Mesodermal cell (in vitro differentiated cells): ENCODE measurements around the gene ORMDL2. TPM values are rescaled to one million over a fixed set of nuclear protein-coding genes. Genes with fewer than 3 reads are reported as not detected.

Experiments
- H3K27ac ChIP-seq: 2 replicates; pipeline ENCODE4 v1.7.0; 2013; ENCODE audit warnings: mild to moderate bottlenecking, low read depth, low read length, moderate library complexity; ENCODE audit not compliant: severe bottlenecking
- H3K36me3 ChIP-seq: 2 replicates; pipeline ENCODE4 v1.7.1; 2013; ENCODE audit warnings: mild to moderate bottlenecking, low read length, moderate library complexity; ENCODE audit not compliant: control insufficient read depth, insufficient read depth
- H3K4me1 ChIP-seq: one replicate; pipeline ENCODE4 v1.7.1; 2013; ENCODE audit warnings: mild to moderate bottlenecking, low read length; ENCODE audit not compliant: insufficient read depth, control insufficient read depth, poor library complexity, severe bottlenecking
- H3K4me3 ChIP-seq: 2 replicates; pipeline ENCODE4 v1.7.0; 2013; ENCODE audit warnings: low read length, control low read depth, mild to moderate bottlenecking; ENCODE audit not compliant: insufficient read depth, poor library complexity, severe bottlenecking; ENCODE audit errors: extremely low read depth
- H3K9me3 ChIP-seq: 2 replicates; pipeline ENCODE4 v1.7.1; 2013; ENCODE audit warnings: mild to moderate bottlenecking, low read length, moderate library complexity; ENCODE audit not compliant: control insufficient read depth
- WGBS, 2 experiments: methylation state at CpG; one replicate each; pipeline ENCODE4 v1.1.5; 2013; ENCODE audit warnings: missing lambda C conversion rate in 2 of 2; ENCODE audit not compliant: insufficient coverage in 2 of 2; 5-methylcytosine and 5-hydroxymethylcytosine counted together
- polyA plus RNA-seq, 2 experiments: library from polyadenylated mRNA; stranded (reverse); fragments of 50-300 nt; gene quantifications; one replicate each; pipeline ENCODE4 v1.2.3, GENCODE V29; 2013

The ORMDL2 gene
- 39.3 TPM for polyA plus RNA-seq (2013, experiment 1 of 2)
- 35.5 TPM for polyA plus RNA-seq (2013, experiment 2 of 2)

GRCh38 chr12:55817345-55818139, at the start of gene ORMDL2, which contains the start of gene SARNP:
Gene ORMDL2 (plus strand): TSS chr12:55818041. CDS start chr12:55819000, 959 bp downstream.
Gene SARNP (minus strand): TSS chr12:55817724. CDS start chr12:55817701, 23 bp downstream.
- no peaks in the 10 kb centered on the region for H3K9me3 ChIP-seq
- H3K4me1 ChIP-seq, result peaks cover 18% of the 10 kb centered on the region
- peak within 1 kb of the TSS; percentile 97 for H3K4me3 ChIP-seq
- peaks cover 72% of the 10 kb centered on the region for H3K36me3 ChIP-seq
- 0% methylated on average over 34 to 35 of the region's 38 CpGs for WGBS, 2 experiments
- peak within 1 kb of the TSS; percentile 74 for H3K27ac ChIP-seq

- no peaks in the 10 kb centered on the region for H3K9me3 ChIP-seq
- peaks cover 94% of the 10 kb centered on the region for H3K36me3 ChIP-seq
- WGBS, 2 experiments, result 94 to 98% methylated on average over 4 of the region's 6 CpGs
- H3K4me1 ChIP-seq, result no peaks in the 10 kb centered on the region
- no peak overlapping the region for H3K27ac ChIP-seq
- H3K4me3 ChIP-seq, result no peak overlapping the region
These were observed 46.1 kb upstream of the ORMDL2 start for GRCh38 chr12:55771736-55772135.

DNA sequence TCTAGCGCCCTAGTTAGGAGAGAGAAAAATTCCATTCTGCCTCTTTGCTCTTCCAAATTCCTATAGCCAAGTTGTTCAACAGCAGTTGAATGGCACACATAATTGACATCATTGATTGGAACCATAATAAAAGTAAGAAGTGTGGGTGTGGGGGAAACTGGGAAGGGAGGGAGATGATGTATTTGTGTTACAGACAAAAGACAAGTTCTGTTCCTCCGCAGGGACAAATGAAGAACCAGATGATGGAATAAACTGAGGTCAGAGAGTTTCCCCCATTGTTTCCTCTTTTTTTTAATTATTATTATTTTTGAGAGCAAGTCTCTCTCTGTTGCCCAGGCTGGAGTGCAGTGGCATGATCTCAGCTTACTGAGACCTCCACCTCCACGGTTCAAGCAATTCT, 40.0 kb upstream of the ORMDL2 start:
- Histone ChIP-seq H3K9me3 (no peaks in the 10 kb centered on the region), H3K4me3 (no peak overlapping the region), H3K4me1 (no peaks in the 10 kb centered on the region), H3K27ac (no peak overlapping the region), H3K36me3 (peaks cover 94% of the 10 kb centered on the region)
- WGBS, 2 experiments, result 100% methylated on average over 2 of the region's 3 CpGs

DNA sequence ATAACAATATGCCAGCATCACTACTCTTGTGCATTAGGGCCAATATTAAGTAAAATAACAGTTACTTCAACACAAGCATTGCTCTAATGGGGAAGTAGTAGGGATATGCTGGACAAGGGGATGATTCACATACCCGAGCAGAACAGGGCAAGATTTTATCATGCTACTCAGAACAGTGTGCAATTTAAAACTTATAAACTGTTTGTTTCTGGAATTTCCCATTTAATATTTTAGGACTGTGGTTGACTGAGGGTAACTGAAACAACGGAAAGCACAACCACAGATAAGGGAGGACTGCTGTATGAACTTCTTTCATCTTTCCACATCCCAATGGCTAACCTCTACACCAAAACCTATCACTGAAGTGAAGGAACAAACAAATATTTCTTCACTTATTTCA, 37.2 kb upstream of the ORMDL2 start:
- H3K4me3 ChIP-seq, result no peak overlapping the region
- H3K36me3 ChIP-seq, result peaks cover 98% of the 10 kb centered on the region
- no peaks in the 10 kb centered on the region for H3K9me3 ChIP-seq
- H3K4me1 ChIP-seq, result no peaks in the 10 kb centered on the region
- H3K27ac ChIP-seq, result no peak overlapping the region
- 86% methylated on average over 1 of the region's 2 CpGs; no CpG with 5 or more reads in 1 of the 2 experiments for WGBS, 2 experiments

- Histone ChIP-seq H3K9me3 (no peaks in the 10 kb centered on the region), H3K27ac (no peak overlapping the region), H3K36me3 (peaks cover 98% of the 10 kb centered on the region), H3K4me1 (no peaks in the 10 kb centered on the region), H3K4me3 (no peak overlapping the region)
- 94 to 98% methylated on average over 7 of the region's 7 CpGs for WGBS, 2 experiments
These were observed 29.3 kb upstream of the ORMDL2 start for GRCh38 chr12:55788546-55788945.

DNA sequence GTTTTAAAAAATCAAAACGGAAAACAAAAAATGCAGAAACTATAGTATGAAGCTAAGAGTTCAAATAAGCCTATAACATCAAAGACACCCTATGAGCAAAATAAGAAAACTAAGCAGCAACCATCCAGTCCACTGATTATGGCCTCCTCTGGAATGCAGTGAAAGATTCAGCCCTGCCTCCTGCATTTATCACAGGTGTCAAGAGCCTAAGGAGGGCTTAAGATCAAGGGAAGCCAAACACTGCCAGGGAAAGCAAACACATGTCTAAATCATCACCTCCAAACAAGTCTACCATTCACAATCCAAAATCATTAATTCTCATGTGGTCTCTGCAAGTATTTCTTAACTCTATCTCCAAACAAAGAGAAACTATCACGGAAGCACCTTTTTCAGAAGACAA, 28.7 kb upstream of the ORMDL2 start:
- Histone ChIP-seq H3K4me1 (no peaks in the 10 kb centered on the region), H3K36me3 (peaks cover 98% of the 10 kb centered on the region), H3K4me3 (no peak overlapping the region), H3K9me3 (no peaks in the 10 kb centered on the region), H3K27ac (no peak overlapping the region)
- 100% methylated on average over 1 of the region's 2 CpGs; no CpG with 5 or more reads in 1 of the 2 experiments for WGBS, 2 experiments

DNA sequence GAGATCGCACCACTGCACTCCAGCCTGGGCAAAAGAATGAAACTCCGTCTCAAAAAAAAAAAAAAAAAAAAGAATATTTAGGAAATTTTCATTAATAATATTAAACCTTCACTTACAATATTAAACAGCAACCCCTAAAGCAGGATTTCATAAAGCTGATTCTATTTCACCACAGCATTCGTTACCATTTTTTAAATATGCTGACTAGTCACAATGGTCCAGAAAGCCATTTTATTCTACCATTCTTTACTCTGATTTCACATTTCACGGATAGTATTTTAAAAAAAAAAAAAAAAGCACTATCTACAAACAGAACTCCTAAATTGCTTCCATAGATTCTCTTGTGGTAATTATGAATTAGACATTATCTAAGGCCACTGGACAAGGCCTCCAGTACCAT, 27.9 kb upstream of the ORMDL2 start:
- no peaks in the 10 kb centered on the region for H3K4me1 ChIP-seq

DNA sequence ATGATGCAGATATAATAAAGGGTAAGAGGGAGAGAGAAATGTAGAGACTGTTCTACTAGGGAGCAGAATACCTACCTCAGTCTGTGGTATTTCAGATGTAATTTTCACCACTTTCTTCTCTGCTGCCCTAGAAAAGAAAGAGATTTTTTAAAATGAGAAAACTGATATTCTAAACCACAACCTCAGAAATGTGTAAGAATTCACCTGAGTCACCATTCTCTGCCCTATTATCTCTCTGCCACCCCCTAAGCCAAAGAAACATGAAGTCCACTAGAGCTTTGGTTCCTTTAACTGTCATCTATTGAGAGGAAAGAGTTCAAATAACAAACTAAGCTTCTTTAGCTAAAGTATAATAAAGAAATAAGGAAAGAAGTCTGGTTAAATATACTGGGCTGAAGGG, 21.9 kb upstream of the ORMDL2 start:
- Histone ChIP-seq H3K4me3 (no peak overlapping the region), H3K36me3 (peaks cover 91% of the 10 kb centered on the region), H3K4me1 (no peaks in the 10 kb centered on the region), H3K27ac (no peak overlapping the region), H3K9me3 (no peaks in the 10 kb centered on the region)

More for the DNA sequence above, 27.9 kb upstream of the ORMDL2 start:
- Histone ChIP-seq H3K36me3 (peaks cover 98% of the 10 kb centered on the region), H3K4me3 (no peak overlapping the region), H3K27ac (no peak overlapping the region), H3K9me3 (no peaks in the 10 kb centered on the region)
- 90 to 100% methylated on average over 1 of the region's 4 CpGs for WGBS, 2 experiments

GRCh38 chr12:55797068-55797467, 20.8 kb upstream of the ORMDL2 start:
- H3K4me3 ChIP-seq, result no peak overlapping the region
- H3K36me3 ChIP-seq, result peaks cover 90% of the 10 kb centered on the region
- no peak overlapping the region for H3K27ac ChIP-seq
- WGBS, 2 experiments, result 60% methylated on average over 1 of the region's 5 CpGs
- H3K9me3 ChIP-seq, result no peaks in the 10 kb centered on the region
- H3K4me1 ChIP-seq, result no peaks in the 10 kb centered on the region

DNA sequence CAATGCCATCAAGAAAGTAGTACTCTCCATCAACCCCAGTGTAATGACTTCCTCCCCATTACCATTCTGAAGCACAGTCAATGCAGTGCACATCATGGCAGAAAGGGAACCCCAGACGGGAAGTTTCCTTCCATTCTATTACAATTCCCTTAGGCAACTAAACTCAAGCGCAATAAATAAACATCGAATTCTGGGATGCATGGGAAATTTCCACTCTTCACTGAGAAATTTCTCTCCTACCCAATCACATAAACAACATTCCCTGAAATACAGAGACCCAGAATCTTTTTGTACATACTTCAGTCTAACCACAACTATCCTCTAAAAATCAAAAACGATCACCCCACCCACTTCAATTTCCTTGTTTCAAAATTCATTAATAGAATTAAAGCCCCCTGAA, 20.3 kb upstream of the ORMDL2 start:
- 87 to 92% methylated on average over 3 to 4 of the region's 4 CpGs for WGBS, 2 experiments
- peaks cover 88% of the 10 kb centered on the region for H3K36me3 ChIP-seq
- no peaks in the 10 kb centered on the region for H3K4me1 ChIP-seq
- no peak overlapping the region for H3K4me3 ChIP-seq
- no peaks in the 10 kb centered on the region for H3K9me3 ChIP-seq
- H3K27ac ChIP-seq, result no peak overlapping the region

DNA sequence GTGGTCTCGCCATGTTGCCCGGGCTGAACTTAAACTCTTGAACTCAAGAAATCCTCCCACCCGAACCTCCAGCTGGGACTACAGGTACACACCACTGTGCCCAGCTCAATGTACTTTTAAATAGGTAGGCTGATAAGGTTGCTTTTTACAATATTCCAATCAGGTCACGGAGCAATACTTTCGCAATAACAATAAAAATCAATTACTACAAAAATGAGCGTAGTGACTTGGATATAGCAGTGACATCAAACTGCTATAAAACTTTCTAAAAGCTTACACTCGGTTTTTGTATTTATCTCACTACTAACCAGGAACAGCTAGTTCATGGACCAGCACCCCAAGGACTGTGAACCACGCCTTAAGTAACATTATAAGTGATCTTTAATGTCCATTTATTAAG, 10.9 kb upstream of the ORMDL2 start:
- H3K4me3 ChIP-seq, result no peak overlapping the region
- WGBS, 2 experiments, result 92 to 100% methylated on average over 2 to 4 of the region's 8 CpGs
- H3K36me3 ChIP-seq, result peaks cover 85% of the 10 kb centered on the region

More for the DNA sequence above, 10.9 kb upstream of the ORMDL2 start:
- Histone ChIP-seq H3K9me3 (no peaks in the 10 kb centered on the region), H3K4me1 (no peaks in the 10 kb centered on the region), H3K27ac (no peak overlapping the region)
